ENCODE data around the gene FAM219A.
"Not testable (repeated sequence)": the region's sequence is repeated elsewhere in the genome, so short reads cannot be mapped to it uniquely, and the experiment has no call there.

The FAM219A gene

GRCh38 chr9:34376596-34377403, 81.6 kb downstream of the FAM219A start, which contains the start of gene MYORG:
Gene MYORG (minus strand): TSS chr9:34376898. CDS start chr9:34372943, 3,955 bp downstream.
- peak; percentile 78 for FAIRE-seq
- DNase-seq (ENCODE audit: insufficient read length, low spot score), result peak; percentile 95
- peak; percentile 34; the same call in 1 of the 2 replicates for TF ChIP-seq POLR2A (IDR thresholded peaks at IDR 0.05; ENCODE audit: low read depth, low read length)

- DNase-seq (ENCODE audit: insufficient read length, low spot score) (no peak), FAIRE-seq (no peak)
- no peak for TF ChIP-seq POLR2A (IDR thresholded peaks at IDR 0.05; ENCODE audit: low read depth, low read length)
Observed at GRCh38 chr9:34375901-34376595, 82.3 kb downstream of the FAM219A start.

- FAIRE-seq (no peak), DNase-seq (ENCODE audit: insufficient read length, low spot score) (no peak)
- TF ChIP-seq POLR2A (IDR thresholded peaks at IDR 0.05; ENCODE audit: low read depth, low read length), result no peak
Observed at GRCh38 chr9:34374905-34375552, 83.3 kb downstream of the FAM219A start.

- no peak for TF ChIP-seq POLR2A (IDR thresholded peaks at IDR 0.05; ENCODE audit: low read depth, low read length)
- DNase-seq (ENCODE audit: insufficient read length, low spot score) (no peak), FAIRE-seq (no peak)
Observed at GRCh38 chr9:34374339-34374738, 84.0 kb downstream of the FAM219A start.

- FAIRE-seq, result no peak
Observed at GRCh38 chr9:34373749-34374148, 84.6 kb downstream of the FAM219A start.

GRCh38 chr9:34372467-34373011, 85.8 kb downstream of the FAM219A start:
- TF ChIP-seq POLR2A (IDR thresholded peaks at IDR 0.05; ENCODE audit: low read depth, low read length), result no peak
- FAIRE-seq (no peak), DNase-seq (ENCODE audit: insufficient read length, low spot score) (no peak)

More at GRCh38 chr9:34373749-34374148, 84.6 kb downstream of the FAM219A start:
- TF ChIP-seq POLR2A (IDR thresholded peaks at IDR 0.05; ENCODE audit: low read depth, low read length), result no peak
- DNase-seq (ENCODE audit: insufficient read length, low spot score), result no peak

- FAIRE-seq (no peak), DNase-seq (ENCODE audit: insufficient read length, low spot score) (no peak)
- TF ChIP-seq POLR2A (IDR thresholded peaks at IDR 0.05; ENCODE audit: low read depth, low read length), result no peak
Observed at GRCh38 chr9:34371886-34372466, 86.4 kb downstream of the FAM219A start.

- no peak for FAIRE-seq
Observed at GRCh38 chr9:34370970-34371880, 87.1 kb downstream of the FAM219A start.

GRCh38 chr9:34370335-34370969, 87.9 kb downstream of the FAM219A start:
- DNase-seq (ENCODE audit: insufficient read length, low spot score) (no peak), FAIRE-seq (no peak)
- TF ChIP-seq POLR2A (IDR thresholded peaks at IDR 0.05; ENCODE audit: low read depth, low read length), result no peak

More at GRCh38 chr9:34370970-34371880, 87.1 kb downstream of the FAM219A start:
- no peak for TF ChIP-seq POLR2A (IDR thresholded peaks at IDR 0.05; ENCODE audit: low read depth, low read length)
- no peak for DNase-seq (ENCODE audit: insufficient read length, low spot score)

GRCh38 chr9:34369636-34370035, 88.7 kb downstream of the FAM219A start:
- DNase-seq (ENCODE audit: insufficient read length, low spot score) (no peak), FAIRE-seq (no peak)
- TF ChIP-seq POLR2A (IDR thresholded peaks at IDR 0.05; ENCODE audit: low read depth, low read length), result no peak

GRCh38 chr9:34368796-34369195, 89.6 kb downstream of the FAM219A start:
- not testable (repeated sequence) for FAIRE-seq; DNase-seq (ENCODE audit: insufficient read length, low spot score)

- DNase-seq (ENCODE audit: insufficient read length, low spot score); FAIRE-seq: not testable (repeated sequence)
Observed at GRCh38 chr9:34367751-34368410, 90.5 kb downstream of the FAM219A start.

Measured in H54 (cell line).